ENCODE measurements around the gene PKNOX2.

- TF ChIP-seq CEBPB (IDR thresholded peaks at IDR 0.05; ENCODE audit: borderline replicate concordance in 1 of 2, low read depth in 2 of 2, low read length in 2 of 2) (no peak), SP1 (IDR thresholded peaks at IDR 0.05; ENCODE audit: low read depth, low read length) (no peak), POLR2A (IDR thresholded peaks at IDR 0.05; ENCODE audit: low read depth, low read length) (no peak), EZH2 (IDR thresholded peaks at IDR 0.05; ENCODE audit: borderline replicate concordance, control insufficient read depth, low read depth, low read length) (no peak), PAX8 (IDR thresholded peaks at IDR 0.05) (no peak), NFYB (IDR thresholded peaks at IDR 0.05; ENCODE audit: insufficient read depth, low read depth, low read length) (no peak), POLR2AphosphoS5 (IDR thresholded peaks at IDR 0.05; ENCODE audit: low read length) (no peak)
- TF ChIP-seq, protein P1, sequence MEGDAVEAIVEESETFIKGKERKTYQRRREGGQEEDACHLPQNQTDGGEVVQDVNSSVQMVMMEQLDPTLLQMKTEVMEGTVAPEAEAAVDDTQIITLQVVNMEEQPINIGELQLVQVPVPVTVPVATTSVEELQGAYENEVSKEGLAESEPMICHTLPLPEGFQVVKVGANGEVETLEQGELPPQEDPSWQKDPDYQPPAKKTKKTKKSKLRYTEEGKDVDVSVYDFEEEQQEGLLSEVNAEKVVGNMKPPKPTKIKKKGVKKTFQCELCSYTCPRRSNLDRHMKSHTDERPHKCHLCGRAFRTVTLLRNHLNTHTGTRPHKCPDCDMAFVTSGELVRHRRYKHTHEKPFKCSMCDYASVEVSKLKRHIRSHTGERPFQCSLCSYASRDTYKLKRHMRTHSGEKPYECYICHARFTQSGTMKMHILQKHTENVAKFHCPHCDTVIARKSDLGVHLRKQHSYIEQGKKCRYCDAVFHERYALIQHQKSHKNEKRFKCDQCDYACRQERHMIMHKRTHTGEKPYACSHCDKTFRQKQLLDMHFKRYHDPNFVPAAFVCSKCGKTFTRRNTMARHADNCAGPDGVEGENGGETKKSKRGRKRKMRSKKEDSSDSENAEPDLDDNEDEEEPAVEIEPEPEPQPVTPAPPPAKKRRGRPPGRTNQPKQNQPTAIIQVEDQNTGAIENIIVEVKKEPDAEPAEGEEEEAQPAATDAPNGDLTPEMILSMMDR (IDR thresholded peaks at IDR 0.05 in 2 of 3, conservative IDR thresholded peaks at IDR 0.05 in 1 of 3; ENCODE audit: control insufficient read depth in 2 of 3, extremely low read depth in 1 of 3, insufficient read depth in 1 of 3, low read depth in 3 of 3, low read length in 3 of 3) = no peak
Observed at GRCh38 chr11:125330462-125331325, 166.1 kb downstream of the PKNOX2 start.

Data from GM12878 (cell line).